VCaP (cell line): ENCODE results near the gene OLR1.

Experiments used
- H3K27ac ChIP-seq: fragments of 450-650 bp; 2 replicates; pipeline ENCODE4 v1.5.1; 2017
- CTCF ChIP-seq: fragments of 450-650 bp; conservative IDR thresholded peaks from 2 replicates; pipeline ENCODE4 v1.5.1; 2017; ENCODE audit warnings: mild to moderate bottlenecking, moderate library complexity

Gene OLR1

DNA sequence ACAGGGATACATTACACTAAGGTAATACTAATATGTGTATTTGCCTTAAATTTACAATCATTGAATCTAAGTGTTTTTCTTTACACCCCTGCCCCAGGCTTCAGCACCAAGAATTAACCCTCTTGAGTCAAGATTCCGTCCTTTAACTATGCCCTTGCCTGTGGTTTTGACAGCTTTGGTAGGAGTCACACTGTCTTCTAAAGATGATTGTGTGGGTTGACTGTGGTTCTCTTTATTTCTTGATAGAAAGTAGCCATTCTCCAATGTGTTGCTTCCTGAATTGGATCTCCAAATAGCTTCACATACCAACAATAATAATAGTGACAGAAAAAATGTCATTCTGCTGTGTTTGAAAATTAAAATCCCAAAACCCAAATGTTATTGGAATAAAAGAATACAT, 45.5 kb downstream of the OLR1 start:
- no peak overlapping the region for H3K27ac ChIP-seq
- TF ChIP-seq CTCF = no peak

DNA sequence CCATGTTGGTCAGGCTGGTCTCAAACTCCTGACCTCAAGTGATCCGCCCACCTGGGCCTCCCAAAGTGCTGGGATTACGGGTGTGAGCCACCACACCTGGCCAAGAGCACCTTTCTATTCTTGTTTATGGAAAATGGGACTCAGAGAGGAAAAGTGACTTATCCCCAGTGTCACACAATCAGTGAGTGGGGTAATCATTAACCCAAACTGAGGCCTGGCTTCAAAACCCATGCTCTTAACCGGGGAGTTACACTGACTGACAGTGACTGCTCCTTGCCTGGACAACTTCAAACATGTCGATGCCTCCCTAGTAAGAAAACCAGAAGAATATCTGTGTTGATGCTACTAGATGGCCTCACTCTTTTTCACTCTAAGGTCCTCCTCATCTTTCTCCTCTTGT, 49.2 kb downstream of the OLR1 start:
- TF ChIP-seq CTCF = no peak
- no peak overlapping the region for H3K27ac ChIP-seq

- H3K27ac ChIP-seq = no peak overlapping the region
- no peak for TF ChIP-seq CTCF
Measured at GRCh38 chr12:10121278-10121677, 50.7 kb downstream of the OLR1 start.

- no peak overlapping the region for H3K27ac ChIP-seq
- TF ChIP-seq CTCF = no peak
Measured at GRCh38 chr12:10119066-10119465, 52.9 kb downstream of the OLR1 start.

GRCh38 chr12:10115890-10116289, 56.0 kb downstream of the OLR1 start:
- TF ChIP-seq CTCF = no peak
- no peak overlapping the region for H3K27ac ChIP-seq

- TF ChIP-seq CTCF = no peak
- H3K27ac ChIP-seq = no peak overlapping the region
Measured at GRCh38 chr12:10115311-10115710, 56.6 kb downstream of the OLR1 start.

GRCh38 chr12:10113920-10114319, 58.0 kb downstream of the OLR1 start:
- H3K27ac ChIP-seq = no peak overlapping the region
- no peak for TF ChIP-seq CTCF

DNA sequence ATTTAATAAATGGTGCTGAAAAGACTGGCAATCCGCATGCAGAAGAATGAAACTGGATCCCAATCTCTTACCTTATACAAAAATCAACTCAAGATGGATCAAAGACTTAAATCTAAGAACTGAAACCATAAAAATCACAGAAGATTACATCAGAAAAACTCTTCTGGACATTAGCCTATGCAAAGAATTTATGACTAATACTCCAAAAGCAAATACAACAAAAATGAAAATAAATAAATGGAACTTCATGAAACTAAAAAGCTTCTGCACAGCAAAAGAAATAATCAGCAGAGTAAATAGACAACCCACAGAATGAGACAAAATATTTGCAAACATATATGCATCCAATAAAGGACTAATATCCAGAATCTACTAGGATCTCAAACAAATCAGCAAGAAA, 58.9 kb downstream of the OLR1 start:
- H3K27ac ChIP-seq = no peak overlapping the region
- TF ChIP-seq CTCF = no peak
